Uterus (tissue), 2 donors: ENCODE data around the gene PROZ.

Experiments
- POLR2A ChIP-seq, 2 donors: fragments of 450-650 bp; IDR thresholded peaks; one replicate each; pipeline ENCODE4 v1.6.1; 2016; ENCODE audit warnings: antibody characterized with exemption in 2 of 2, mild to moderate bottlenecking in 1 of 2, moderate library complexity in 1 of 2
- TF ChIP-seq, protein P1 (sequence below), 4 experiments: fragments of 200-600 bp in 2 of 4; fragments of 450-650 bp in 2 of 4; sonication (generic) in 2 of 4; IDR thresholded peaks; one replicate each; pipeline ENCODE4 v1.5.1; 2016 to 2019; ENCODE audit warnings: antibody characterized with exemption in 4 of 4, mild to moderate bottlenecking in 2 of 4, moderate library complexity in 1 of 4

DNA sequence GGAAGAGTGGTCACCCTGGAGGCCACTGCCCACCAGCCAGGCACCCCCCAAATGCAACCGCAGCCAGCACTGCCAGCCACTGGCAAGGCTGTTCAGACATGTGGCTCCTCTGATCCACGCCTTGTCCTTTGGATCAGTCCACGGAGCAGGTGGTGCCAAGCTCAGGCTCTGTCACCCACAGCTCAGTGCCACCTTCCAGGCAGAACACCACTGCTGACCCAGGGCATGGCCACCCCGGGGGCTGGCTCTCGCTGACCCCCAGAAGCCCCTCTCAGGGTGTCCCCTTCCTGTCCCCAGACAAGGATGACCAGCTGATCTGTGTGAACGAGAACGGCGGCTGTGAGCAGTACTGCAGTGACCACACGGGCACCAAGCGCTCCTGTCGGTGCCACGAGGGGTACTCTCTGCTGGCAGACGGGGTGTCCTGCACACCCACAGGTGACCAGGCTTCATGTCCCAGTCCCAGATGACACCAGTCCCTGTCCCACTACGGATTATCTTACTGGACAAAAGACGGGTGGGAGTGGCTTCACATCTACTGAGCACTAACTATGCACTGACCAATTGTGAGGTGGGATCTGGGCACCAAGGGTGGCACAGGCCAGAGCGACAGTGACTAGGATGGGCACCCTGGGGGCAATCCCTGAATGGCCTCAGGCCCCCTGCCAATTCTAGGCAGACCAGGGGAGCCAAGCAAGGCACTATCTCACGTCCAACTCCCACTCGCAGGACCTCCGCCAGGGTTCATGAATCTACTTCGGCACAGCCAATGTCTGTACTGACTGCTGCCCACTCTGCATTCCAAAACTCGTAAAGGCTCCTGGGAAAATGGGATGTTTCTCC lies 42.9 kb upstream of the PROZ start:
- TF ChIP-seq, protein P1, sequence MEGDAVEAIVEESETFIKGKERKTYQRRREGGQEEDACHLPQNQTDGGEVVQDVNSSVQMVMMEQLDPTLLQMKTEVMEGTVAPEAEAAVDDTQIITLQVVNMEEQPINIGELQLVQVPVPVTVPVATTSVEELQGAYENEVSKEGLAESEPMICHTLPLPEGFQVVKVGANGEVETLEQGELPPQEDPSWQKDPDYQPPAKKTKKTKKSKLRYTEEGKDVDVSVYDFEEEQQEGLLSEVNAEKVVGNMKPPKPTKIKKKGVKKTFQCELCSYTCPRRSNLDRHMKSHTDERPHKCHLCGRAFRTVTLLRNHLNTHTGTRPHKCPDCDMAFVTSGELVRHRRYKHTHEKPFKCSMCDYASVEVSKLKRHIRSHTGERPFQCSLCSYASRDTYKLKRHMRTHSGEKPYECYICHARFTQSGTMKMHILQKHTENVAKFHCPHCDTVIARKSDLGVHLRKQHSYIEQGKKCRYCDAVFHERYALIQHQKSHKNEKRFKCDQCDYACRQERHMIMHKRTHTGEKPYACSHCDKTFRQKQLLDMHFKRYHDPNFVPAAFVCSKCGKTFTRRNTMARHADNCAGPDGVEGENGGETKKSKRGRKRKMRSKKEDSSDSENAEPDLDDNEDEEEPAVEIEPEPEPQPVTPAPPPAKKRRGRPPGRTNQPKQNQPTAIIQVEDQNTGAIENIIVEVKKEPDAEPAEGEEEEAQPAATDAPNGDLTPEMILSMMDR (IDR thresholded peaks at IDR 0.05) = no peak
- TF ChIP-seq POLR2A (IDR thresholded peaks at IDR 0.05) = no peak
